HG02885 (cell line): Measurements from ENCODE around the gene APOOL.
"Not testable (repeated sequence)": the region's sequence is repeated elsewhere in the genome, so short reads cannot be mapped to it uniquely, and the experiment has no call there.

Experiments used
- ATAC-seq: cut with Tn5 transposase; IDR thresholded peaks from one replicate; pipeline ENCODE4 v1.9.1; 2021; ENCODE audit warnings: mild to moderate bottlenecking; ENCODE audit not compliant: unreplicated experiment, poor library complexity

APOOL gene

DNA sequence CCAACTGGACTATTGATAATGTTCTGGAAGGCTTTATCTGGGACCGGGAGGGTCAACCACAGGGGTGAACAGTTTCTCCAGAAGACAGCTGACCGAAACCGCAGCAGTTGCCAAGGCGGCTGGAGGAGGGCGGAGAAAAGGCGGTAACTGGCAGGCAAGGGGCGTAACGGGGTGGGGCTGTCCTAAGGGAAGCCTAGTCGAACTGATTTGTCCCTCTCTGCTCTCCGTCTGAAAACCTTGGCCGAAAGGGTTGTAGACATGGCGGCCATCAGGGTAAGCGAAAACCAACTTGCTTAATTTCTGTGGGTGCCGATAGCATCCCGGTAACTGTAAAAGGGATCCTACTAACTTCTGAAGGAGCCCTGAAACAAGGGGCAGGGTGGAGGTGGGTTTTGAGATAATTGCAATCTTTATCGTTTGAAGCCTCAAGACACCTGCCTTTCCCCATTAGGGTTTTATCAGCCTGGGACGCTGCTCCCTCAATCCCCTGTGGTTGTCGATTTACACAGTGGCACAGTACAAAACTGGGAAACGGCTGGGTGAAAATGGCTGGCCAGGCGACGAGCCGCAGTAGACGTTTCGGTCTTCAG is at the start of gene APOOL:
Gene APOOL, plus strand, starts transcription at position 223 of the 590 bp plus-strand sequence. Its CDS starts 36 bp downstream, at position 259.
- peak; percentile 97 for ATAC-seq

DNA sequence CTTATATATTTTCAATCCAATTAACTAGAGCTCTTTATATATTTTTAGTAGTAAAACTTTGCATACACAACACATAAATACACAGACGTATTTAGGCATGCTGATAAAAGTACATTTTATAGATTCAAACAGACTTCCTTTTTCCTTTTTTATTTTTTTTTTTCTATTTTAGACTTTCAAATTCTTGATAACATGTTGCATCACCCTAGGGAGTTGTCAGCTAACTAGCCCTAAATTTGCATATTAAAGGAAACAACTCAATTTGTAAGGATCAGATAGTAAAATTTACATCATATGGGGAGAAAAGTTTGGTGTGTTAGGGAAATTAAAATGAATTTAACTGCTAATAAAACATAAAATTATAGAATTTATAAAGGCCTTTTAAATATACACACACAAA is 47.4 kb upstream of the APOOL start:
- no peak for ATAC-seq

DNA sequence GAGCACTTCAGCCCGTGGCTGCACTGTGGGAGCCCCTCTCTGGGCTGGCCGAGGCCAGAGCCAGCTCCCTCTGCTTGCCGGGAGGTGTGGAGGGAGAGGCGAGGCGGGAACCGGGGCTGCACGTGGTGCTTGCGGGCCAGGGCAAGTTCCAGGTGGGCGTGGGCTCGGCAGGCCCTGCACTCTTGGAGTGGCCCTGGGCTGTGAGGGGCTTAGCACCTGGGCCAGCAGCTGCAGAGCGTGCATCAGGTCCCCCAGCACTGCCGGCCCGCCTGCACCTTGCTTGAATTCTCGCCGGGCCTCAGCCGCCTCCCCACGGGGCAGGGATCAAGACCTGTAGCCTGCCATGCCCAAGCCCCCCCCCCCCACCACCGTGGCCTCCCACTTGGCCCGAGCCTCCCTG is 28.9 kb upstream of the APOOL start:
- ATAC-seq = no peak

GRCh38 chrX:84991739-84992138 is 11.9 kb upstream of the APOOL start:
- not testable (repeated sequence) for ATAC-seq

GRCh38 chrX:84993150-84993549 is 10.5 kb upstream of the APOOL start:
- ATAC-seq = no peak

- ATAC-seq = no peak
Measured at GRCh38 chrX:85001344-85001743, 2.3 kb upstream of the APOOL start.

GRCh38 chrX:85004255-85004654 is 578 bp downstream of the APOOL start:
- peak; percentile 7 for ATAC-seq

GRCh38 chrX:85012098-85012497 is 8.4 kb downstream of the APOOL start:
- ATAC-seq = no peak

GRCh38 chrX:85015351-85015750 is 11.7 kb downstream of the APOOL start:
- ATAC-seq = not testable (repeated sequence)

- ATAC-seq = no peak
Measured at GRCh38 chrX:85017721-85018120, 14.0 kb downstream of the APOOL start.

DNA sequence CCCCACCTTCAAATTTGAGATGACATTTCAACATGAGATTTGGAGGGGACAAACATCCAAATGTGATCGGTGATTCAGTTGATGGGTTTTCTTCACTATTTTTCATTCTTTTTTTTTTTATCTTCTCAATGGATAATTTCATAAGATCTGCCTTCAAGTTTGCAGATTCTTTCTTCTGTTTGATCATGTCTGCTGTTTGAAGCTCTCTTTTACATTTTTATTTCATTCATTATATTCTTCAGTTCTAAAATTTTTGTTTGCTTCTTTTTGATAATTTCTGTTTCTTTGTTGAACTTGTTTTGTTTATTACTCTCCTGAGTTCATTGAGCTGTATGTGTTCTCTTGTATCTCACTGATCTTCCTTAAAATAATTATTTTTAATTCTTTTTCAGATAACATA is 14.8 kb downstream of the APOOL start:
- ATAC-seq = no peak

GRCh38 chrX:85020216-85020615 is 16.5 kb downstream of the APOOL start:
- no peak for ATAC-seq

DNA sequence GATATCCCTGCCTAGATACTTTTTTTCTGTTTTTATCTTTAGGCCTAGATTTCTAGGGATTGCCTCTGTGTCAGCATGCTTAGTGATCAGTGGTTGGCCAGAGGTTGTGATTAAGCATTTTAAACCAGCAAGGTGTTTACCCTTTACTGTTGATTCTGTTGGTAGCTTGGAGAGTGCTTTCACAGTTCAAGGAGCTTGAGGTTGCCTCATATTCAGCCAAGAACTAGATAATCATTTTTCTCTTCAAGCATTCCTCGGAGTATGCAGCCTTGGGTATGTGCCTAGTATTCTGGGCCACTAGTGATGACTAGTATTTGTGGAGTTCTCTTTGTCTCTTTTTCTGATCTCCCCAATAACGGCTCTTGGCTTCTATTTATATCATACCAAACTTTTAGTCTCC is 20.4 kb downstream of the APOOL start:
- no peak for ATAC-seq

DNA sequence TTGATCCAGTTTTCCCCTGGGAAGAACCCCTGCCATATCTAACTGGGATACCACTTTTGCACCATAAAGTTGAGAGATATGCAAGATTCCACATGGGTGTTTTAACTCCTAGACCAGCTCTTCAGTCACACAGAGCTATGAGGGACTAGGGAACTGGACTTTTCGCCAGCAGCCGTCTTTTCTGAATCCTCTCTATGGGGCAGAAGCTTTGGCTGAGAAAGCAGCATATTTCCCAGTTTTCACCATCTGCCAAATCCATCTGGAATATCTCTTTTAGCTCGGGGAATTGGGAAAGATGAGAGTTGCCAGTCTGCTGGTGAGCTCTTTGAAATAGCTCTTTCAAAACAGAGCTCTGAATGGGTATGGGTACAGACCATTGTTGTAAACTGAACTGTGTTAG is 20.9 kb downstream of the APOOL start:
- no peak for ATAC-seq

DNA sequence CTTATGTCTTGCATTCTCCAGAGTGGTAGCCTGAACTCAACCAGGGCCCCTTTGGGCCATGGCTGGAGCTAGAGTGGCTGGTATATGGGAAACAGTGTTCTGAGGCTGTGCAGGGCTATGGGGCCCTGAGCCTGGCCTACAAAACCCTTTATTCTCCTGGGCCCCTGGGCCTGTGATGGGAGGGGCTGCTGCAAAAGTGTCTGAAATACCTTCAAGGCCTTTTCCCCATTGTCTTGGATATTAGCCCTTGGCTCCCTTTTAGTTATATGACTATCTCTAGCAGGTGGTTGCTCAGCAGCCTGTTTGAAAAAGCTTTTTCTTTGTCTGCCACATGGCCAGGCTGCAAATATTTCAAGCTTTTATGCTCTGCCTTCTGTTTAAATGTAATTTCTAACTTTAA is 22.5 kb downstream of the APOOL start:
- ATAC-seq = no peak

DNA sequence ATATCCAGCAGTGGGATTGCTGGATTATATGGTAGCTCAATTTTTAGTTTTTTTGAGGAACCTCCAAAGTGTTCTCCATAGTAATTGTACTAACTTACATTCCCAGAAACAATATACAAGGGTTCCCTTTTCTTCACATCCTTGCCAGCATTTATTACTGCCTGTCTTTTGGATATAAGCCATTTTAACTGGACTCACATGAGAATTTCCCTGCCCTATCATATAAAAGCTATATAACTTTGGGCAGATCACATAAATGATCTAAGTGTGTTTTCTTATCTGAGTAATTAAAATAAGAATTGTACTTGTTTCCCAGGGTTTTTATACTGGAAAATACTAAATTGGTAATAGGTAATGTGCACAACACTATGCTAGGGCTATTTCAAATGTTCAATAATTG is 25.4 kb downstream of the APOOL start:
- no peak for ATAC-seq

GRCh38 chrX:85031505-85031904 is 27.8 kb downstream of the APOOL start:
- no peak for ATAC-seq

GRCh38 chrX:85037114-85037513 is 33.4 kb downstream of the APOOL start:
- ATAC-seq = no peak

DNA sequence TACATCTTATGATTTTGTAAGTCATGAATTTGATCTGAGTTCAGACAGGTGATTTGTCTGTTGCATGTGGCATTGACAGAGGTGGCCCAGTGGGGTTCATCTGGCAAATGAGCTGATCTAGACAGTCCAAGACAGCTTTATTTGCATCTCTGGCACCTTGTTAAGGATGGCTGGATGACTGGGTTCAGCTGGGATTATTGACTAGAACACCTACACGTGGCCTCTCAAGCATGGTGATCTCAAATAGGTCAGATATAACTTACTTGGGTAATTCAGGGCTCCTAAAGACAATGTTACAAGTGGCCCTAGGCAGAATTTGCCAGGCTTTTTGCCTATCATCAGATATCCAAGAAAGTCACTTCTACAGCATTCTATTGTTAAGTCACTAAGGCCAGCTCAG is 48.0 kb downstream of the APOOL start:
- ATAC-seq = no peak

GRCh38 chrX:85052205-85052604 is 48.5 kb downstream of the APOOL start:
- ATAC-seq = no peak

- ATAC-seq = peak; percentile 46
Measured at GRCh38 chrX:85052636-85053343, 49.1 kb downstream of the APOOL start.

DNA sequence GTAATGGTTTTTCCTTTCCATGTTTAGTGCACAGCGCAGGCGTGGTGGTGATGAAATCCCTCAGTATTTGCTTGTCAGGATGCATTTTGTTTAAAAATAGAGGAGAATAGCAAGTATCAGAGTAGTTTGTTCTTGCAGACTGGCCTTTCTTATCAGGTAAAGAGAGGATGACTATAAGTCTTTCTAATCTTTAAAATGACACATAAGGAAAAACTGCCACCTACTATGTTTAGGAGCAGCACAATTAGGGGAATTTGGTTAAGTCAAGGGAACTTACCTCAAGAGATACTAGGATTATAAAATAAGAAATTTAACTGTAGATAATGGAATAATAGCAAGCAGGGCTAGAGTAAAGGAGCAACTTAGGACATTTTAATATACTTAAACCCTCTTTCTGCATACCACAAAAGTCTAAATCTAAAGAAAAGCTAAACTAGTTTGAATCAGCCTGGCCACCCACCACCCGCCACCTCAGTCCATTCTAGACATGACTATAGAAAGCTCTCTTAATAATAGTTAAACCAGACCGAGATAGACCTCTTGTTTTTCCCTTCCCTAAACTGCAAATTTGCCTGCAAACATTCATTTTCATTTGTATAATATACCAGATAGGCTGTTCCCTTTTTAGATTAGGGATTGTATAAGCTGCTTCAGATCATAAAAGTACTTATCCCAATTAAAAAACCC is 62.0 kb downstream of the APOOL start:
- ATAC-seq = no peak
